Activated T-helper 1 cell treated with Interleukin-2 at 50 U/mL for 16 hours (primary cell): ENCODE results near the gene PCGF3.
"Not testable (repeated sequence)": the region's sequence is repeated elsewhere in the genome, so short reads cannot be mapped to it uniquely, and the experiment has no call there.

ENCODE experiments used
- DNase-seq: peaks from one replicate; pipeline ENCODE4 v3.0.0-alpha.2; 2020; ENCODE audit warnings: low read depth

The PCGF3 gene

DNA sequence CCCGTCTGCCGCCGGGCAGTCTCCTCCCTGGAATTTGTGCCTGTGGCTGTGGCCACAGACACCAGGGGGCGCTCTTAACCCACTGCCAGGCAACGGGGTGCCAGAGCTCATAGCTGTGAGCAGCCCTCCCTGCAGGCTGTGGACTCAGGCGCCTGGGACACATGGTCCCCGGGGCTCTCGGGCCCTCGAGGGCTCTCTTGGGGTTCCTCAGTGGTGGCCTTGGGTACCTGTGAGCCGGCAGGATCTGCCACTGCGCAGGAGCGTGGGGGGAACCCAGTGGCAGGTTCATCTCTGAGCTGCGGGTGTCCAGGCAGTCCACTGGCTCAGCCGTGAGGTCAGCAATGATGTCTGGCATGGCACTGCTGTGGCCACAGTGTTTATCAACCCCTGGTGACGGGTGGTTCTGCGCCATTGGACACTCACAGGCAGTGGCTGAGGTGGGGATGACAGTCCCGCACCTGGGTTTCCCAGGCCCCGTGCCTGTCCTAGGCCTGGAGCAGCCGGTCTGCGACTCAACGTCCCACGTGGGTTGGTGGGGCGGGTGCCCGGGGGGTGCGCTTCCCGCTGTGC is 37.2 kb downstream of the PCGF3 start:
- peak; percentile 56 for DNase-seq

GRCh38 chr4:743463-744211 is 38.0 kb downstream of the PCGF3 start:
- no peak for DNase-seq

- DNase-seq, result no peak
Observed at GRCh38 chr4:744212-744841, 38.7 kb downstream of the PCGF3 start.

DNA sequence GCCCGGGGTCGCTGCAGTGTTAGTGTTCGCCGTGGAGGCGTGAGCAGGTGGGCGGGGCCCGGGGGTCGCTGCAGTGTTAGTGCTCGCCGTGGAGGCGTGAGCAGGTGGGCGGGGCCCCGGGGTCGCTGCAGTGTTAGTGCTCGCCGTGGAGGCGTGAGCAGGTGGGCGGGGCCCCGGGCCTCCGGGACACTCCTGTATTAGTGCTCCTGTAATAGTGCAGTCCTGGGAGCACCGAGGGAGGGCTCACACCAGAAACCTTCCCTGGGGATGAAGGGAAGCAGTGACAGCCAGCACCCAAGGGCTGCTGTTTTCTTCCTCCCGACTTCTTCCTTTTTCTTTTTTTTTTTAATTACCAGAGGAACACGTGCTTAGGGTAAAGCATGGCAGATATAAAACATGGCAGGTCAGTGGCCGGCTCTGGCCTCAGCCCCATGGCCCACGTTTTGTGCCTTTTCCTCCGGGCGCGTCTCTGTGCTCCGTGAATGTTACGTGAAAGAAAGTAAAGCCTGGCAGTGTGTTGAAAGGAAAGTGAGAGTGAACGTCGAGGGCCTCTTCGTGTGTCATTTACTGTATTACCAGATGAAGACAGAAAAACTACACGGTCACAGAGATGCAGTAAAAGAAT is 42.0 kb downstream of the PCGF3 start:
- DNase-seq, result no peak

GRCh38 chr4:748461-748860 is 42.8 kb downstream of the PCGF3 start:
- no peak for DNase-seq

DNA sequence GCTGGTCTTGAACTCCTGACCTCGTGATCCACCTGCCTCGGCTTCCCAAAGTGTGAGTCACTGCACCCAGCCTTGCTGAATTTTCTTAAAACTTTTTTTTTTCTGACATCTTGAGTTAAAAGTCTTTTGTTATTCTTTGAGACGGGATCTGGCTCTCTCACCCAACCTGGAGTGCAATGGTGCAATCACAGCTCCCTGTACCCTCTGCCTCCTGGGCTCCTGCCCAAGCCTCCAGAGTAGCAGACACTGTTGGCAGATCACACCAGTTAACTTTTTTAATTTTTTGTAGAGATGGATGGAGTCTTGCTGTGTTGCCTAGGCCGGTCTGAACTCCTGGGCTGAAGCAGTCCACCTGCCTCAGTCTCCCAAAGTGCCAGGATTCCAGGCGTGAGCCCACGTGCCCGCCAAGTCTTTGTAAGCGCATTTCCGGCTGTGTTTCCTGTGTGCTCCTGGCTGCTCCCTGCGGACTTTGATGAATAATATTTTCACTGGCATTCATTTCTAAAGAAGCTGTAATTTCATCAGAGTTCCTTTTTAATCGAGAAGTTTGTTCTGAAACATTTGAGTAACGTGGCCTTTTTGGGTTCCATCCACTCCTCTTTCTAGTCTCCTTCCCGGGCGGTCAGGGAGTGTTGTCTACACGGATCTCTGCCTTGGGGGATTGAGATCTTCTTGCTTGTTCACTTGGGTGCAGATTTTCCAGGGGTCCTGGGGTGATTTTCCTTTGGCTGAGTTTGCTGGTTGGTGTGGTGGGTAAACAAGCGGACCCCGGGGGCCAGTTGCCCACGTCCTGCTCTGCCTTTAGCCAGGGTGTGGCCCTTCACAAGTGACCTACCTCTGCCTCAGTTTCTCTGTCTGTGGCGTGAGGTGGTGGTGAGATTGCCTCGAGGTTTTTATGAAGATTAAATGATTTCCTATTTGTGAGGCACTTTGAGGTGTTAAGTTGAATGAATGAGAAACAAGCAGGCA is 44.4 kb downstream of the PCGF3 start:
- no peak for DNase-seq

GRCh38 chr4:751676-752075 is 46.0 kb downstream of the PCGF3 start:
- no peak for DNase-seq

GRCh38 chr4:752196-752861 is 46.7 kb downstream of the PCGF3 start:
- DNase-seq, result no peak

GRCh38 chr4:753186-753585 is 47.6 kb downstream of the PCGF3 start:
- DNase-seq, result not testable (repeated sequence)

DNA sequence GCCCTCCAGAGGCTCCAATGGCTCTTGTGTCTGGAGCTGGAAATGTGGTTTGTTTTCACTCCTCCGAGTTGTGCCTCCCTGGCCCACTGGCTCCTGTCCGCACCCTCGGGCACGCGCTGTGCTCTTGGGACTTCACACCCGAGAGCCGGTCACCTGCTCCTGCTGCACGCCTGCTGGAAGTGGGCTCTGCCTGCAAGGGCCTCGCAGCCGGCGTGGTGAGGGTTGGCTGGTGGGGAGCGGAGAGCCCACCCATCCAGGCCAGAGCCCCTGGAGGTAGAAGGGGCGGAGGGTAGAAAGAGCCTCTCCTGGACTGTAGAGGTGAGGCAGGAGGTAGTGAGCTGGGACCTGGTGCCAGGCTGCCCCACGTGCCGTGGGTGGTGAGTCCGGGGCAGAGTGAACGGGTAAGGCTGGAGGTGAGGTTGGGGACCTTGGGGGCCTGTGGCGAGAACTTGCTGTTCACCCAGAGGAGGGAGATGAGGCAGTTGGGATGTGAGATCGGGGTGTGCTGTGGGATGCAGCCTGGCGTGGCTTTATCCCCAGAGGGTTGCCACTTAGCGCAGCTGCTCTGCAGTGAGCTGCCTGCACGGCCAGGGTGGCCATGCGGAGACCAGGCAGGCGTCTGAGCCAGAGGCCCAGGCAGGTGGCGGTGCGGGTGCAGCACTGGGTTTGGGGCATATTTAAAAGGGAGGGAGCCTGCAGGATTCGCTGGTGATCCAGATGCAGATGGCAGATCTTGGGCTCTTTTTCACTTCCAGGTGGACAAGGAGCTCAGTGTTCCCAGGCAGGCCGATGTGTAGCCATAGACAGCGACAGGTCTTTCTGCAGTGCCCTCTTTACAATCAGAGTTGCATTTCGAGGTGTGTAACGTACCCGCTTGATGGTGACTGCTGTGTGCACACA is 48.8 kb downstream of the PCGF3 start:
- DNase-seq, result no peak

DNA sequence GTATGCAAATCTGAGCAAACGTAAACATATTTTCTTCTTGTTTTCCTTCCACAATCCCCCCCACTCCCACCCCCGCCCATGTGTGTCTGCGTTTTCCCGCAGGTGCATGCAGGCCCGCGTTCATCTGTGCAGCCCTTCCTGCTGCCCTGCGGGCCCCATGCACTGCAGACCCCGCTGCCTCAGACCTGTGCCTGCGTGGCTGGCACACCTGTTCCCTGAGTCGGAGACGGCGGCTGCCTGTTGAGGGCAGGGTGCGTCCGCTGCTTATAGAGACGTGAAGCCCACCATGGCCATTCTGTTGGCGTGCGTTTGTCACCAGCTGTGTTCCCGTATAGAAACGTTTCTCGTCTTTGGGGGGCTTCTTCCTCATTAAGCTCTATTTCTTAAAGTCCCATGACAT is 51.5 kb downstream of the PCGF3 start:
- DNase-seq, result no peak

DNA sequence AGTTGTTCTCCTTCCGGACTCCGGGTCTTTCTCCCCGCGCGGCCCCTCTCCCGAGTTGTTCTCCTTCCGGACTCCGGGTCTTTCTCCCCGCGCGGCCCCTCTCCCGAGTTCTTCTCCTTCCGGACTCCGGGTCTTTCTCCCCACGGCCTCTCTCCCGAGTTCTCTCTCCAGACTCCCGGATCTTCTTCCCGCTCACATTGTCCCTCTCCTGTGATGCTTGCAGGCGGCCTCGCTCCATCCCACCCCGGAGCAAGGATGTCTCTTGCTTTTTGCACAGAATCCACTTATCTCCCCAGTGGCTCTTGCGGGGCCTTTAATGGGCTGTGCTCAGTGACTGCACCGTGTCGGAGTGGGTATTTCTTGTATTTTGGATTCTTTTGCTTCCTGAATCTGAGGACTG is 54.2 kb downstream of the PCGF3 start:
- DNase-seq, result not testable (repeated sequence)

- DNase-seq, result no peak
Observed at GRCh38 chr4:760616-761015, 55.0 kb downstream of the PCGF3 start.

DNA sequence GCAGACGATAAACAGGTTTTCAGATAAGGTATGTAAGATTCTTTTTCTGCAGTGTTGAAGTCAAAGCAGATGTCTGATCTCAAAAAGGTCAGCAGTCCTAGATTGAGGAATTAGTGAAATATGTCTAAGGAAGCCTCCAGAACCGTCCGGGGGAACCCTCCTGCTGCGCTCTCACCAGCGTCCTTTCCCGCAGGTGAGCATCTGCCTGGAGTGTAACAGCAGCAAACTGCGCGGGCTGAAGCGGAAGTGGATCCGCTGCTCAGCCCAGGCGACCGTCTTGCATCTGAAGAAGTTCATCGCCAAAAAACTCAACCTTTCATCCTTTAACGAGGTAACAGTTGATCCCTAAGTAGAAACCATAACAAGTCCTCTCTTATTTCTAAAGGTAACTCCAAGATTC is 55.5 kb downstream of the PCGF3 start:
- no peak for DNase-seq

DNA sequence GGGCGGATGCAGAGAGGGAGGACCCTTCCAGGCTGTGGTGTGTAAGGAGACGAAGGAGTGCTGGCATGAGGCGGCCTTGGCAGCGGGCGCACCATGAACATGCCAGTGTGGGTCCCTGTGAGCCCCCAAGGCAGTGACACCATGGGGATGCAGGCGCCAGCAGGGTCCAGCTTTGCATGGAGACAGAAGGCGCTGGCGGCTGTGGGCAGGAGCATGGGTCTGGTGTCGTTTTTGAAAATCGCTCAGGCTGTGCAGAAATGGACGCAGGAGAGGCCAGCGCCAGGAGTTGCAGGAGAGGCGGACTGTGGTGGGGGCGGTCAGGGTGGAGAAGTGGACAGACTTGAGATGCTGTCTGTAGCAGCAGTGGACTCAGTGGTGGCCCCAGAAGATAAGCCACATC is 56.1 kb downstream of the PCGF3 start:
- DNase-seq, result no peak

DNA sequence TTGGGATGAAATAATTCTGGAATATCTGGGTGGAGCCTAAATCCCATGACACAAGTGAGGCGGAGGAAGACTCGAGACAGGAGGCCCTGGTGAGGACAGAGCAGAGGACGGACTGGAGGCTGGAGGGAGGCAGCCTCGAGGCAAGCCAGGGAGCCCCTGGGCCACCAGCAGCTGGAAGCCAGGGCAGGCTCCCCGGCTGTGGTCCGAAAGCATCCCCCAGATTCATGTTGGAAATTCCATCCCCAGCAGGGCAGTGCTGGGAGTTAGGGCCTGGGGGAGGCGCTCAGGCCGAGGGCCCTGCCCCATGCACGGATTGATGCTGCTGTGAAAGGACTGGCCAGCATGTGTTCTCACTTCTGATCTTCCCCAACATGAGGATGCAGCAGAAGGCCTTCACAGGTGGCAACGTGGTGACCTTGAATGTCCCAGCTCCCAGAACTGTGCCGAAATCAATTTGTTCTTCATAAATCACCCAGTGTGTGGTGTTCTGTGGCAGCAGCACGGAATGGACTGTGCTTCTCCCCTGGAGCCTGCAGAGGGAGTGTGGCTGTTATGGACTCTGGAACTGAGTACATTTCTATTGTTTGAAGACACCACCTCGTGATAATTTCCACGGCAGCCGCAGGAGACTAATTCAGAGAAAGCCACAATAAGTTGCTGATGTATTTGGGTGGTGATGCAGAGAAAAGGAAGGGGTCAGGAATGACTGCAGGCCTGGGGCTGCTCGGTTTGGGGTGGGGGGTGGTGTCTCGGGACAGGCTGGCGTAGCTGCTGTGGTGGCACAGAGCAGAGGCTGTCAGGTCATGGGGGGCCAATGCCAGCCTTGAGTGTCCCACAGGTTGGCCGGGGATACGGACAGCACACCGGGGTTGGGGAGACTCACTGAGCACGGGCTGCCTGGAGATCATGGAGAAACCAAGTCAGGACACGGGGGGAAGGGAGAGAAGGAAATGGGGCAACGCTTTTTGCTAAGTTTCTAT is 56.9 kb downstream of the PCGF3 start:
- DNase-seq, result no peak

DNA sequence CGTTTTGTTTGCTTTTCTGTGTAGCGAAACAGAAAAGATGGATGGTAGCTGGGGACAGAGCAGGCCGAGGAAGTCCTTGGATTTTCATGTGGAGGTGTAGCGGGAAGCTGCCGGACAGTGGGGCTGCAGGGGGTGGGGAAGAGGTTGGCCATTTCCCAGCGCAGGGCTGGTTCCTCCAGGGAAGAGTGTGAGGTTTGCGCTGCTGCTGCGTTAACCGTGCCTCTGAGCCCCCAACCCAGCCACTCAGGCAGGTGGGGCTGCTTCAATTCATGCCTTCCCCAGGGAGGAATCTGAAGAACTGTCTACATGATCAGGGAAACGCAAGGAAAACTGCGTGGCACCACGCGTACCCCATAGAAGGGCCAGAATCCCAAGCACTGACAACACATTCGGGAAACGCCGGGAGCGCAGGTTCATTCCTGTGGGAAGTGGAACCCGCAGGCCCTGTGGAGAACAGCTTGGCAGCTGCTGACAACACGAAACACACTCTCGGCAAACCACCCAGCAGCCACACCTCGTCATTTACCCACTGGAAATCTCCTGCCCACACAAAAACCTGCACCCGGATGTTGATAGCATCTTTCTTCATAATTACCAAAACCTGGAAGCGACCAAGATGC is 57.7 kb downstream of the PCGF3 start:
- no peak for DNase-seq

DNA sequence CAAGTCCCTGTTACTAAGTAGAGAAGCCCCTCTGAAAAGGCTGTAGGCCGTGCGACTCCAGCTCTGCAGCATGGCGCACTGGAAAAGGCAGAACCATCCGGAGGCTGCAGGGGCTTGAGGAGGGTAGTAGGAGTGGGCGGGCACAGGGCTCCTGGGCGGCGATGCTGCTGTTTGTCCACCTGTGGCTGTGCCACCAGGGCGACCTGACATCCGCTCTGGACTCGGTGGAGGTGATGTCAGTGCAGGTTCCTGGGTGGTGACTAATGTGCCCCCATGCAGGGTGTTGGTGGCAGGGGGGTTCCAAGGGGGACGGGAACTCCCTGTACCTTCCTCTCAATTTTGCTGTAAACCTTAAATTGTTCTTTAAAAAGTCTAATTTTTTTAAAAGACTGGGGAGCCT is 58.3 kb downstream of the PCGF3 start:
- no peak for DNase-seq
